ENCODE results near the gene RDH5.

Gene RDH5

GRCh38 chr12:55713721-55714120 is 6.5 kb upstream of the RDH5 start:
- no peak for DNase-seq

GRCh38 chr12:55715169-55715764 is 4.9 kb upstream of the RDH5 start:
- DNase-seq, result no peak

GRCh38 chr12:55715833-55716581 is 4.2 kb upstream of the RDH5 start, which contains the start of gene BLOC1S1:
Gene BLOC1S1, plus strand, starts transcription at chr12:55716046. Its CDS starts 6 bp downstream, at chr12:55716052.
- DNase-seq, result no peak

GRCh38 chr12:55716582-55716957 is 3.6 kb upstream of the RDH5 start:
- DNase-seq, result no peak

GRCh38 chr12:55717011-55718007 is 2.9 kb upstream of the RDH5 start:
- no peak for DNase-seq

GRCh38 chr12:55718015-55718414 is 2.2 kb upstream of the RDH5 start:
- no peak for DNase-seq

GRCh38 chr12:55718624-55719275 is 1.4 kb upstream of the RDH5 start:
- DNase-seq, result no peak

- no peak for DNase-seq
Measured at GRCh38 chr12:55719371-55719770, 822 bp upstream of the RDH5 start.

- no peak for DNase-seq
Measured at GRCh38 chr12:55720894-55721444, 776 bp downstream of the RDH5 start.

GRCh38 chr12:55721601-55722213 is 1.5 kb downstream of the RDH5 start:
- DNase-seq, result no peak

GRCh38 chr12:55722948-55723347 is 2.8 kb downstream of the RDH5 start:
- no peak for DNase-seq

- DNase-seq, result no peak
Measured at GRCh38 chr12:55723516-55724225, 3.5 kb downstream of the RDH5 start.

GRCh38 chr12:55724226-55724939 is 4.2 kb downstream of the RDH5 start:
- no peak for DNase-seq

GRCh38 chr12:55724940-55725309 is 4.7 kb downstream of the RDH5 start:
- no peak for DNase-seq

- DNase-seq, result no peak
Measured at GRCh38 chr12:55725556-55725955, 5.4 kb downstream of the RDH5 start.

- no peak for DNase-seq
Measured at GRCh38 chr12:55726971-55727370, 6.8 kb downstream of the RDH5 start.

GRCh38 chr12:55727643-55728185 is 7.5 kb downstream of the RDH5 start:
- DNase-seq, result no peak

- no peak for DNase-seq
Measured at GRCh38 chr12:55728186-55728938, 8.2 kb downstream of the RDH5 start.

GRCh38 chr12:55728939-55729818 is 9.0 kb downstream of the RDH5 start, which contains the start of gene CD63:
Gene CD63, minus strand, starts transcription at chr12:55729009. Its CDS starts 668 bp downstream, at chr12:55728341.
- DNase-seq, result no peak
